Measurements from ENCODE around the gene DYRK3.

DNA sequence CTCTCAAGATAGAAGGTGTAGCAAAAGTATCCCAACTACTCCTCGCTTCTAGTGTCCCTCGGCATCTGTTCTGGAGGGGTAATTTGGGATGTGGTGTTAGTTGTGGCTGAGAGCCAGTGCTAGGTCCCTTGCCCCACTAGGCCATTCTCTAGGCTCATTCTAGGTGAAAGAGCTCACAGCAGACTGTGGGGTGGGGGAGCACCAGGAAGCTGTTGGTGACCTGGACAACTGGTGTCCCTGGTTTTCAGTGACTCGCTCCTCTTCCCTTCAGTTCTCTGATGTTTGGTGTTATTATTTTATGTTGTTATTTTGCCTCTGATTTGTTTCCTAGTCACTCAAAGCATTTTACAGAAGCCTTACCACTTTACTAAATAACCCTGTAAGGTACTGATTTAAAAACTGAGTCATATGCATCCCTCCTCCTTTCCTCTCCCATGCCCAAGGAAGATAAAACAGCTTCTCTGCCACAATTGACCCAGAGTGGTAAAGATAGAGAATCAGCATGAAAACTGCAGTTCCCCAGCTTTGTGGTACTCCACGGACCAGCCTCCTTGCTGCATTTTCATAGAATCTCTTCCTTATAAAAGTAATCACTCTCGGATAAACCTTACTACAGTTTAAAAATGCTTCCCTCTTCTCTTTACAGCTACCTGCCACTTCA lies 14.1 kb downstream of the DYRK3 start:
- TF ChIP-seq, protein P1, sequence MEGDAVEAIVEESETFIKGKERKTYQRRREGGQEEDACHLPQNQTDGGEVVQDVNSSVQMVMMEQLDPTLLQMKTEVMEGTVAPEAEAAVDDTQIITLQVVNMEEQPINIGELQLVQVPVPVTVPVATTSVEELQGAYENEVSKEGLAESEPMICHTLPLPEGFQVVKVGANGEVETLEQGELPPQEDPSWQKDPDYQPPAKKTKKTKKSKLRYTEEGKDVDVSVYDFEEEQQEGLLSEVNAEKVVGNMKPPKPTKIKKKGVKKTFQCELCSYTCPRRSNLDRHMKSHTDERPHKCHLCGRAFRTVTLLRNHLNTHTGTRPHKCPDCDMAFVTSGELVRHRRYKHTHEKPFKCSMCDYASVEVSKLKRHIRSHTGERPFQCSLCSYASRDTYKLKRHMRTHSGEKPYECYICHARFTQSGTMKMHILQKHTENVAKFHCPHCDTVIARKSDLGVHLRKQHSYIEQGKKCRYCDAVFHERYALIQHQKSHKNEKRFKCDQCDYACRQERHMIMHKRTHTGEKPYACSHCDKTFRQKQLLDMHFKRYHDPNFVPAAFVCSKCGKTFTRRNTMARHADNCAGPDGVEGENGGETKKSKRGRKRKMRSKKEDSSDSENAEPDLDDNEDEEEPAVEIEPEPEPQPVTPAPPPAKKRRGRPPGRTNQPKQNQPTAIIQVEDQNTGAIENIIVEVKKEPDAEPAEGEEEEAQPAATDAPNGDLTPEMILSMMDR (optimal IDR thresholded peaks at IDR 0.05 in 1 of 3, IDR thresholded peaks at IDR 0.05 in 1 of 3, conservative IDR thresholded peaks at IDR 0.05 in 1 of 3; ENCODE audit: extremely low read depth in 1 of 3, insufficient read depth in 2 of 3, low read length in 3 of 3), result no peak
- no peak for TF ChIP-seq EZH2 (IDR thresholded peaks at IDR 0.05; ENCODE audit: low read length)

Measured in keratinocyte (primary cell).